ENCODE measurements around the gene DTD1. TPM values are rescaled to one million over a fixed set of nuclear protein-coding genes. Genes with fewer than 3 reads are reported as not detected.

DTD1 gene
- total RNA-seq, 1 experiment from 2014 or later = 62.8 TPM

GRCh38 chr20:18742841-18743240 lies 155.0 kb downstream of the DTD1 start:
- ChIA-PET CTCF (no interaction called here), POLR2A (ENCODE audit: unreplicated experiment) (no interaction called here)
- H3K9me2 ChIP-seq (ENCODE audit: insufficient read depth) = no peaks in the 10 kb centered on the region
- H3K36me3 ChIP-seq (ENCODE audit: low read depth) = no peaks in the 10 kb centered on the region
- TF ChIP-seq EZH2 (IDR thresholded peaks at IDR 0.05; ENCODE audit: low read depth) (no peak), CTCF (conservative IDR thresholded peaks at IDR 0.05) (no peak)
- H3F3A ChIP-seq (ENCODE audit: insufficient read depth, low read depth) = no peaks in the 10 kb centered on the region; the same call in 1 of the 2 replicates
- no peaks in the 10 kb centered on the region for H3K79me2 ChIP-seq (ENCODE audit: low read depth)
- H3K9me3 ChIP-seq (ENCODE audit: insufficient read depth, low read depth) = no peaks in the 10 kb centered on the region
- DNase-seq = no peak
- no peaks in the 10 kb centered on the region for H3K4me1 ChIP-seq (replicated peaks; ENCODE audit: insufficient read depth)
- no peak overlapping the region for H2AFZ ChIP-seq
- no peaks in the 10 kb centered on the region for H4K20me1 ChIP-seq (ENCODE audit: insufficient read depth)
- H3K4me2 ChIP-seq = no peak overlapping the region
- intact Hi-C loops (cut with micrococcal nuclease; ENCODE audit: unreplicated experiment) = no loop called here
- H3K4me3 ChIP-seq = no peak overlapping the region
- no TSS peak for BruUV-seq (replicated peaks)
- H3K27me3 ChIP-seq (ENCODE audit: insufficient read depth, low read depth) = no peaks in the 10 kb centered on the region
- H3K27ac ChIP-seq = no peak overlapping the region

DNA sequence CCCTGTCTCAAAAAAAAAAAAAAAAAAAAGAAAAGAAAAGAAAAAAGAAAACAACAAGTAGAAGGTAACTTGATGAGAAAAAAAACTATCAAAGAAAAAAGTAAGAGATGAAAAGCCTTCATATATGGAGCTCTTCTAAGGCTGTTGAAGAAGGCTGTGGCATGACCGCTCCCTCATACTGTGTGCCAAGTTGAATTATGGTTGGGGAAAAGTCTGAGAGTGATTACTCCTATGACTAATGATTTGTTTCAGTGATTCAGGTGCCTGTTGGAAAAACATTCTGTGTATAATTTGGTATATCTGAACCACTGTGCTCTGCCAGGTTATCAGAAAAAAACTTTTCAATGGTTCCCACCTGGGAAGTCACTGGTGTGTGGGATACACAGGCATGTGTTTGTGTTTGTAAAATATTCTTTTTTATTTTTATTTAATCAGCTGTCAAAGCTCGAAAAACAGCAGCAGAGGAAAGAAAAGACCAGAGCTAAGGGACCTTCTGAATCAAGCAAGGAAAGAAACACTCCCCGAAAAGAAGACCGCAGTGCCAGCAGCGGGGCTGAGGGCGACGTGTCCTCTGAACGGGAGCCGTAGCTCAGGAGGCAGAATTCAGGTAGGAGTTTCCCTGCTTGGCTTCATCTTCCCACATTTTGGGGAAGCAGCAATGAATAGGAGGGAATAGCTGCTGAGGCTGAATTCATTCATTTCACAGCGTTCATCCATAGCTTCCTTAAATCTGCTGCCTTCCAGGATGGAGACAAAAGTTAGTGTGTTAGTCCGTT lies 156.0 kb downstream of the DTD1 start:
- ChIA-PET POLR2A (ENCODE audit: unreplicated experiment) (no interaction called here), CTCF (no interaction called here)
- H3F3A ChIP-seq (ENCODE audit: insufficient read depth, low read depth) = no peaks in the 10 kb centered on the region; the same call in 1 of the 2 replicates
- H3K9me3 ChIP-seq (ENCODE audit: insufficient read depth, low read depth) = no peaks in the 10 kb centered on the region
- TF ChIP-seq EZH2 (IDR thresholded peaks at IDR 0.05; ENCODE audit: low read depth) (no peak), CTCF (conservative IDR thresholded peaks at IDR 0.05) (no peak)
- no peak overlapping the region for H2AFZ ChIP-seq
- H3K79me2 ChIP-seq (ENCODE audit: low read depth) = no peaks in the 10 kb centered on the region
- no peaks in the 10 kb centered on the region for H4K20me1 ChIP-seq (ENCODE audit: insufficient read depth)
- DNase-seq = no peak
- H3K4me2 ChIP-seq = no peak overlapping the region
- no peaks in the 10 kb centered on the region for H3K36me3 ChIP-seq (ENCODE audit: low read depth)
- no TSS peak for BruUV-seq (replicated peaks)
- H3K4me3 ChIP-seq = no peak overlapping the region
- H3K27me3 ChIP-seq (ENCODE audit: insufficient read depth, low read depth) = no peaks in the 10 kb centered on the region
- no peaks in the 10 kb centered on the region for H3K9me2 ChIP-seq (ENCODE audit: insufficient read depth)
- H3K27ac ChIP-seq = no peak overlapping the region
- no peaks in the 10 kb centered on the region for H3K4me1 ChIP-seq (replicated peaks; ENCODE audit: insufficient read depth)
- intact Hi-C loops (cut with micrococcal nuclease; ENCODE audit: unreplicated experiment) = no loop called here

- no peak overlapping the region for H3K27ac ChIP-seq
- H3K36me3 ChIP-seq (ENCODE audit: low read depth) = no peaks in the 10 kb centered on the region
- no peak overlapping the region for H3K4me2 ChIP-seq
- intact Hi-C loops (cut with micrococcal nuclease; ENCODE audit: unreplicated experiment) = no loop called here
- ChIA-PET POLR2A (ENCODE audit: unreplicated experiment) (no interaction called here), CTCF (no interaction called here)
- no peaks in the 10 kb centered on the region for H3K9me3 ChIP-seq (ENCODE audit: insufficient read depth, low read depth)
- no peaks in the 10 kb centered on the region; the same call in 1 of the 2 replicates for H3F3A ChIP-seq (ENCODE audit: insufficient read depth, low read depth)
- DNase-seq = no peak
- no peaks in the 10 kb centered on the region; the same call in 1 of the 2 replicates for H4K20me1 ChIP-seq (ENCODE audit: insufficient read depth)
- no peak for TF ChIP-seq EZH2 (IDR thresholded peaks at IDR 0.05; ENCODE audit: low read depth)
- no peak for TF ChIP-seq CTCF (conservative IDR thresholded peaks at IDR 0.05)
- no peaks in the 10 kb centered on the region for H3K27me3 ChIP-seq (ENCODE audit: insufficient read depth, low read depth)
- H3K79me2 ChIP-seq (ENCODE audit: low read depth) = no peaks in the 10 kb centered on the region
- no peak overlapping the region for H3K4me3 ChIP-seq
- H3K9me2 ChIP-seq (ENCODE audit: insufficient read depth) = no peaks in the 10 kb centered on the region
- no peak overlapping the region for H2AFZ ChIP-seq
- H3K4me1 ChIP-seq (replicated peaks; ENCODE audit: insufficient read depth) = no peaks in the 10 kb centered on the region
- no TSS peak for BruUV-seq (replicated peaks)
Observed at GRCh38 chr20:18747090-18747489, 159.2 kb downstream of the DTD1 start.

Measured in PC-9 (cell line).